Subcutaneous adipose tissue (tissue), 4 donors: ENCODE measurements around the gene PHKA2. TPM values are rescaled to one million over a fixed set of nuclear protein-coding genes. Genes with fewer than 3 reads are reported as not detected.

Experiments
- CTCF ChIP-seq: fragments of 450-650 bp; IDR thresholded peaks from one replicate; pipeline ENCODE4 v1.5.1; 2016; ENCODE audit warnings: low read depth, mild to moderate bottlenecking, control low read depth, antibody characterized with exemption, moderate library complexity
- total RNA-seq, 4 donors: library from RNA; depleted of rRNA; stranded (reverse); fragments of >200 nt; gene quantifications; one replicate each; pipeline ENCODE4 v1.1.0, GENCODE V29; 2016

PHKA2 gene
- total RNA-seq, 4 donors from 2014 or later, result 14.8 to 57.3 (median 15.7) TPM

DNA sequence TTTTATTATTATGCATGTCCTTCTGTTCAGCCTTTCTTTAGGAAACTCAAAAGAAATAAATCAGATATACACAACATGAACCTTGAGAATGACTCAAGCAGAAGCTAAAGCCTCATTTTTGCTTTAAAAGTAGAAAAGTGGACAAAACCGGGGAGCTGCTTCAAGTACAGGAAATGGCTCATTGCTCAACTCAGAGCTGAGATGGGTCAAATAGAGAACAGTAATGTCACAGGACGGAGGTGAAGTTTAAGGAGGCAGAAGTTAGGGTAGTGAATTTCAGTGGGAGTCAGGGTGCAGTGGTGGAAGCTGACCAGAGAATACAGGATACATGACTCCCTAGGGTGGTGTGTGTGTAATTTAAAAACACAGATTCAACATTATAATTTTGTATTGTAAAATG, 22.2 kb downstream of the PHKA2 start:
- no peak for TF ChIP-seq CTCF

- no peak for TF ChIP-seq CTCF
These were observed 27.4 kb downstream of the PHKA2 start for GRCh38 chrX:18956303-18957032.

DNA sequence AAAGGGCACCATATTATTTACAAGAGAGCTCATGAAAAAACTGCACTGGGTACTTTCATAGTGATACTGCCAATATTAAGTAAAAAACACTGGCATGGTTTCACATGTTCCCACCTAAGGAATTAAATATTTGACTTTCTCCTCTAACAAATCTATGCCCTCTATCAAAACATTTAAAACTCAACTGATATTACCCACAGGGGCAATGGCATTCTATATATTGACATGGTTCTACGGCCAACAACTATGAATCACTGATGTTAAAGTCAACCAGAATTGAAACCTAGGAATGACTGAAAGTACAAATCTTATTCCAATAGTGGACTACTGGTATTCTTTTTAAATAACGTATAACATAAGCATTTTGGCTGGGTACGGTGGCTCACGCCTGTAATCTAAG, 28.2 kb downstream of the PHKA2 start:
- TF ChIP-seq CTCF, result no peak

- TF ChIP-seq CTCF, result no peak
These were observed 32.9 kb downstream of the PHKA2 start for GRCh38 chrX:18951032-18951431.

DNA sequence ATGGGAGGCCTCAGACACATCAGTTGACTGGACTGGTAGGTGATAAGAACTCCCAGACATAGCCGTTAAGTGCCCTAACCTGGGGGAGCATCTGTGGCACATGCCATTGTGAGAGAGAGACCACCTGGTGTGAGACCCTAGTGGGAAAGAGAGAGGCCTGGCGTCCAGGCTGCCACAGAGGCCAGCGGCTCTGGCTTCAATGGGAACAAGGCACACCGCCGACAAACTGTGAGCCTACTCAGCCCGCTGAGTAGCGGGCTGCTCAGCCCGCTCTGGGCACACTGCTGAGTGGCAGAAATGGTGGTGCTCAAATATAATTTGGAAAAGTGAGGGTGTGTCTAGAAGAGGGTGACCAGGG, 34.0 kb downstream of the PHKA2 start:
- no peak for TF ChIP-seq CTCF

- no peak for TF ChIP-seq CTCF
These were observed 34.5 kb downstream of the PHKA2 start for GRCh38 chrX:18949291-18949943.

DNA sequence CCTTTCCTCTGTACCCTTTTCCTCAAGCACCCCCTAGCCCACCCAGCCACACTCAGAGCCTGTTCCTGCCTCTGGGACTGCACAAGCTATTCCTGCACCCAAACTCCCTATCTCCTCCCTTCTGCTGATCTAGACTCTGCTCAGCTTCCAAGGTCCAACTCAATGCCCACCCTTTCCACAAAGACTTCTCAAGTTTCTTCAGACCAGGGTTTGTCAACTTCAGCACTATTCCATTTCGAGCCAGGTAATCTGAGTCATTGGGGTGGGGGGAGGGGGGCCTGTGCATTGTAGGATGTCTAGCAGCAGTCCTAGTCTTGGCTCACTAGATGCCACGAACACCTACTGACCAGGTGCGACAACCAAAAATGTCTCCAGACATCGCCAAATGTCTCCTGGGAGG, 37.3 kb downstream of the PHKA2 start:
- no peak for TF ChIP-seq CTCF
